A549 treated with Mapracorat at 1 μM for 4 hours (cell line): ENCODE data around the gene FNDC1. TPM values are rescaled to one million over a fixed set of nuclear protein-coding genes. Genes with fewer than 3 reads are reported as not detected.

Experiments
- total RNA-seq: library from RNA; stranded (reverse); fragments of 200-300 nt; extraction: Qiagen RNA extraction; gene quantifications from 5 replicates; pipeline ENCODE4 v1.2.3, GENCODE V29; 2022

Gene FNDC1
- total RNA-seq: 0.06 to 0.13 TPM (median 0.11 TPM) in 5 replicates

GRCh38 chr6:159169193-159169555, at the start of gene FNDC1:
Gene FNDC1, plus strand, starts transcription at chr6:159169400. Its CDS starts 197 bp downstream, at chr6:159169597.

Other genes starting within 250 kb of the FNDC1 start
- 3.9 to 5.5 TPM (median 5.2 TPM) in 5 replicates for gene RSPH3, start 169.2 kb upstream of the FNDC1 start, total RNA-seq
- gene TAGAP, start 124.4 kb upstream of the FNDC1 start, total RNA-seq: not detected in 5 replicates